RPMI7951 (cell line): Measurements from ENCODE around the gene GNPTG. TPM values are rescaled to one million over a fixed set of nuclear protein-coding genes. Genes with fewer than 3 reads are reported as not detected.

Source experiments
- DNase-seq: peaks from one replicate; pipeline ENCODE4 v3.0.0-alpha.2; 2012; ENCODE audit warnings: low read depth
- total RNA-seq: library from RNA; depleted of rRNA; stranded (reverse); fragments of >200 nt; shearing (Covaris generic); gene quantifications from 2 replicates; pipeline ENCODE4 v1.2.3, GENCODE V29; 2014; rRNA removed

The GNPTG gene
- 27.8 and 42.1 TPM in 2 replicates for total RNA-seq

GRCh38 chr16:1351582-1352362 lies at the start of gene GNPTG, which contains the start of gene TSR3:
Gene GNPTG, plus strand, starts transcription at chr16:1351931. Its CDS starts 35 bp downstream, at chr16:1351966.
Gene TSR3, minus strand, starts transcription at chr16:1351878. Its CDS starts 74 bp downstream, at chr16:1351804.
- peak; percentile 86 for DNase-seq

- DNase-seq = no peak
Measured at GRCh38 chr16:1305823-1306222, 45.9 kb upstream of the GNPTG start.

- DNase-seq = no peak
Measured at GRCh38 chr16:1306334-1306733, 45.4 kb upstream of the GNPTG start.

GRCh38 chr16:1308036-1308976 lies 43.4 kb upstream of the GNPTG start:
- peak; percentile 61 for DNase-seq

- DNase-seq = peak; percentile 95
Measured at GRCh38 chr16:1308977-1309885, 42.5 kb upstream of the GNPTG start, which contains the start of gene UBE2I. Gene UBE2I, plus strand, starts transcription at chr16:1309636. Its CDS starts 4,395 bp downstream, at chr16:1314031.

GRCh38 chr16:1309888-1310831 lies 41.6 kb upstream of the GNPTG start:
- DNase-seq = peak; percentile 35

GRCh38 chr16:1310832-1311200 lies 40.9 kb upstream of the GNPTG start:
- no peak for DNase-seq

GRCh38 chr16:1311212-1311737 lies 40.5 kb upstream of the GNPTG start:
- DNase-seq = no peak

- DNase-seq = no peak
Measured at GRCh38 chr16:1311738-1312466, 39.8 kb upstream of the GNPTG start.

- no peak for DNase-seq
Measured at GRCh38 chr16:1312467-1312816, 39.3 kb upstream of the GNPTG start.

GRCh38 chr16:1312903-1313302 lies 38.8 kb upstream of the GNPTG start:
- DNase-seq = no peak

GRCh38 chr16:1313721-1314369 lies 37.9 kb upstream of the GNPTG start:
- no peak for DNase-seq

GRCh38 chr16:1314399-1315068 lies 37.2 kb upstream of the GNPTG start:
- no peak for DNase-seq

- DNase-seq = no peak
Measured at GRCh38 chr16:1315081-1316032, 36.4 kb upstream of the GNPTG start.

- no peak for DNase-seq
Measured at GRCh38 chr16:1316033-1316405, 35.7 kb upstream of the GNPTG start.

GRCh38 chr16:1317479-1318267 lies 34.1 kb upstream of the GNPTG start:
- no peak for DNase-seq

GRCh38 chr16:1318268-1318545 lies 33.5 kb upstream of the GNPTG start:
- DNase-seq = no peak
